Bone marrow (tissue), 2 donors: Measurements from ENCODE around the gene MRPL57.
"Not testable (repeated sequence)": the region's sequence is repeated elsewhere in the genome, so short reads cannot be mapped to it uniquely, and the experiment has no call there.

Experiments used
- DNase-seq, 2 donors: peaks; one replicate each; lab custom pipeline; 2025; lab: John Stamatoyannopoulos, UW

The MRPL57 gene

GRCh38 chr13:21197606-21198225 is 21.3 kb downstream of the MRPL57 start:
- not testable (repeated sequence) for DNase-seq

DNA sequence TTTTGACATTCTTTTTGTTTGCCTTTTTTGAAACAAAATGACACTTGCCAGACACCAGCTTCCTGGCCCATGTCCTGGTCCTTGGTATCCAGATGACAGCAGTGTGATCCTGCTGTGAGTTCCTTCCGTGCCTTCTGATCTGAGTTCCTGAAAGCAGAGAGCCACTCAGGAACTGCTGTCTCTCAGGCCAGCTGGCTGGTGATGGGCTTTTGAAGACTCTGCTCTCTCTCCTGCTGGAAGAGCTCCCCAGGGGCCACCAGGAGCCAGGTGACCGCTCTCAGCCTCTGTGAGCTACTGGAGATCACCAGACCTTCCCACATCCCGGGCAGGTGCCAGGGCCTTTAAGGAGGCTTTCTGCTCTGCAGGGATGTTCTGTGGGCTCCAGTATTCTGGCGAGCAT is 21.9 kb downstream of the MRPL57 start:
- not testable (repeated sequence) for DNase-seq

DNA sequence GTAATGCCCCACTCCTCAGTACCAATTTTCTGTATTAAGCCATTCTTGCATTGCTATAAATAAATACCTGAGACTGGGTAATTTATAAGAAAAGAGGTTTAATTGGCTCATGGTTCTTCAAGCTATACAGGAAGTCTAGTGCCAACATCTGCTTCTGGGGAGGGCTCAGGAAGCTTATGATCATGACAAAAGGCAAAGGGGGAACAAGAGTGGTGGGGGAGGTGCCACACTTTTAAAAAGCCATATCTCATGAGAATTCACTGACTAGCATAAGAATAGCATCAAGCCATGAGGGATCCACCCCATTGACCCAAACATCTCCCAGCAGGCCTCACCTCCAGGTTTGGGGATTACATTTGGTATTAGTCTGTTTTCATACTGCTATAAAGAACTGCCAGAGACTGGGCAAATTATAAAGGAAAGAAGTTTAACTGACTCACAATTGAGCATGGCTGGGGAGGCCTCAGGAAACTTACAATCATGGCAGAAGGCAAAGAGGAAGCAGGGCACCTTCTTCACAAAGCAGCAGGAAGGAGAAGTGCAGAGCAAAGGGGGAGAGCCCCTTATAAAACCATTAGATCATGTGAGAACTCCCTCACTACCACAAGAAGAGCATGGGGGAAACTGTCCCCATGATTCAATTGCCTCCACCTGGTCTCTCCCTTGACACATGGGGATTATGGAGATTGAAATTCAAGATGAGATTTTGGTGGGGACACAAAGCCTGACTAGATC is 25.2 kb downstream of the MRPL57 start:
- DNase-seq = peak in 1 of 2 donors; percentile 42

DNA sequence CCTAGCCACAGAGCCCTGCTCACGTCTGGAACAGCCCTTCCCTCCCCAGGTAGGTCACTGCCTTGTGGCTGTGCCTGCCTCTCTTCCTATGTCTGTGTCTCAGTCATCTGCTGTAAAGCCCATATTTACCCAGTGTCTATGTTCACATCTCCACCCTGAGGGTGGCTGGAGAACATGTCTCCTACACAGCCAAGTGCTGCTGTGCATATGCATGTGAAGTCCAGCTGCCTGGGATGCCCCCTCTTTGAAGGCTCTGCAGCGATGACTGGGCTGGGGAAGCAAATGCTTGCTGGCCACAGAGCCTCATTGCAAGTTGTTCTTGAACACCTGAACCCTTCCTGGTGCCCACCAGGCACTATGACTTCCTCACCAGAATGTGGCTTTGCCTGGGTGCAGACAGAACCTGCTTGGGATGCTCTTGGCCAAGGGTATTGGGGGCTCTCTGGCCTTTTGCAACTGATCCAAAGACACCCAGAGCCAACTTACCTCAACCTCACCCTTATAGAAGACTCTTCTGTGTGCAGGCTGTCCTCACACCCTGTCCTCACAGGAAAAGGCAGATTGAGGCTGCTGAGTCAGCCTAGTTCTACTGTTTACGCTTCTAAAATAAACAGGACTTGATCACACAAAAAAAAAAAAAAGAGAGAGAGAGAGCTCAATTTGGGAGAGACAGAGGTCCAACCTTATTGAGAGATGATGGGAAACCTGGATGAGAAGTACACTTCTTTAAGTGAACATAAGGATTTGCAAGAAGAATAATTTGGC is 26.5 kb downstream of the MRPL57 start:
- DNase-seq = no peak

GRCh38 chr13:21208652-21209154 is 32.2 kb downstream of the MRPL57 start:
- DNase-seq = no peak

GRCh38 chr13:21212138-21212775 is 35.8 kb downstream of the MRPL57 start:
- DNase-seq = no peak

DNA sequence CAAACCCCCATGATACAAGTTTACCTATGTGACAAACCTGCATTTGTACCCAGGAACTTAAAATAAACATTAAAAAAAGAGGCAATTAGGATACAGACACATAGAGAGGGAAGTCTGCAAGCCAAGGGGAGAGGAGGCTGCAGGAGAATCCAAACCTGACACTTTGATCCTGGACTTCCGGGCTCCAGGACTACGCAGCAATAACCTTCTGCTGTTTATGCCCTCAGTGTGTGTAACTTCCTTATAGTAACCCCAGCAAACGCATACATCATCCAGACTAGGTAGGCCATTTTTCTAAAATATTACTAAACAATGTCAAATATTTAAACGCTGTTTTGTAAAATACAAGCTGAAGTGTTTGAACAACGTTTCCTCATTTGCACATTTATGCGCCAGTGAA is 39.0 kb downstream of the MRPL57 start:
- not testable (repeated sequence) for DNase-seq

DNA sequence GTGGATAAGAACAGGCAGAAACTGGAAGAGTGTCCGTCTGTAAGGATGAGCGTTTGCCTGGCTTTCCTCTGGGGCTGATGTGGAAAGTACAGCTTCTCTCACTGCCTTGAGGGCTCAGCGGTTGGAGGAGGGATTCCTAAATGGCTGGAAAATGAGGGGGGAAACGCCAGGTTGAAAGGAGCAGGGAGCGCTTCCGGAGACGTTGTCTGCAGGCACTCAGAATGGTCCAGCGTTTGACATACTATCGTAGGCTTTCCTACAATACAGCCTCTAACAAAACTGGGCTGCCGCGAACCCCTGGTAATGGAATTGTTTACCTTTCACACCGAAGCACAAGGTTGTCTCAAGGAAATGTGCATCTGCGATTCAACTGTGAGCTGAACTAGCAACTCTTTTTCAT is 39.9 kb downstream of the MRPL57 start:
- DNase-seq = no peak

DNA sequence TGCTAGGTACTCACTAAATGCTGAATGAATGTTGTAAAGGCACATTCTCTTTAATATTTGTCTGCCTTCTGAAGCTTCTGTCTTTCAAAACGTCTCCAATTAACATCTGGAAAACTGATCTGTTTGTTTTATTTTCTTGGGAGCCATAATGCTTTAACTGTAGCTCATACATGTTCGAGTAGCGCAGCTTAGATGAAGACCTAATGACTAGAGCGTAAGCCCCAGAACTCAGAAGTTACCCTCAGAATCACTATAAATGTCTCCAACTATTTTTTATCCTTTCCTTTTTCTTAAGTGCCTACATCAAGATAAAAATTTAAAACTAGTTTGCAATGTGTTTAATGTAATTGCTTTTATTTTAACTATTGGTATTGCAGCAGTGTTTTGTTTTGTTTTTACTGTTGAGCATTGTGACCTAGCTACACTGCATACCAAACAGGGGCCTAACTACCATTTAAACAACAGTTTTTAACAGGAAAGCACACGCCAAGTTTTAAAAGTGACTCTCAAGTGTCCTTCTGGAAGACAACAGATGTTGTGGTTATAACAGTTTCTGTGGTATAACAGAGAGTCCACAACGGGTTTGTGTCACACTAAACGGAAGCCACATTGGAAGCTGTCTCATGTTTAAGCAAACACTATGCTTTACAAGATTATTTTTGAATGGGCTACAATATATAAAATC is 42.0 kb downstream of the MRPL57 start:
- peak in 1 of 2 donors; percentile 85 for DNase-seq

GRCh38 chr13:21219036-21219381 is 42.6 kb downstream of the MRPL57 start:
- DNase-seq = no peak

GRCh38 chr13:21219716-21220115 is 43.3 kb downstream of the MRPL57 start:
- DNase-seq = not testable (repeated sequence)

GRCh38 chr13:21221268-21221667 is 44.8 kb downstream of the MRPL57 start:
- DNase-seq = no peak

- no peak for DNase-seq
Observed at GRCh38 chr13:21225082-21225481, 48.6 kb downstream of the MRPL57 start.

DNA sequence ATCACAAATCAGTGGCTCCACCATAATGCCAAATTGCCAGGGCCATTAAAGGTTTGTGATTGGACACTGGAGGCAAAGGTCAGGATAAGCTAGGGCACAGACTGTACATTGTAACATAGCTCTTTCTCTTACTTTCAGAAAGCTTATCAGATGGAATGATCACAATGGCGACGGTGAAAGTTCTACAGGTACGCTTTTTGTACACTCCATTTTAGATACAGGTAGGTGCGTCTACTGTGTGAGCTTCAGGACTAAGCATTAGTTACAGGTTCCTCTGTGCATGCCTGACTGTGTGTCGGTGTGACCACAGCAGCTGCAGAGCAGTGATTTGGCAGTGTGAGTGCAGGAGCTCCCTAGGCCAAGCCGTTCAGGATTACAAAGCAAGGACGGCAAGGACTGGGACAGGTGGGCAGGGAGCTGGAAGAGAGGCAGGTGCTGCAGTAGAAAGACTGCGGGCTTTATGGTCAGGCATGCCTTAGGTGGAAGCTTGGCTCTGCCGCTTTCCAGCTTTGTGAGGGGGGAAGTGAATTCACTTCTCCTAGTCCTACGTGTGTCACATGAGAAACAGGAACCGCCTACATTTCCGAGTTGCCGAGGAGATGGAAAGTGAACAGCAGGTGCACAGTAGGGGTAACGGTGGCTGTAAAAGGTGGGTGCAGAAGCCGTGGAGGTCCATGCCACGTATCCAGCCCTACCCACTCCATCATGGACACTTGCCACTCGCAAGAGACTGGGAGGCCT is 49.6 kb downstream of the MRPL57 start:
- no peak for DNase-seq

DNA sequence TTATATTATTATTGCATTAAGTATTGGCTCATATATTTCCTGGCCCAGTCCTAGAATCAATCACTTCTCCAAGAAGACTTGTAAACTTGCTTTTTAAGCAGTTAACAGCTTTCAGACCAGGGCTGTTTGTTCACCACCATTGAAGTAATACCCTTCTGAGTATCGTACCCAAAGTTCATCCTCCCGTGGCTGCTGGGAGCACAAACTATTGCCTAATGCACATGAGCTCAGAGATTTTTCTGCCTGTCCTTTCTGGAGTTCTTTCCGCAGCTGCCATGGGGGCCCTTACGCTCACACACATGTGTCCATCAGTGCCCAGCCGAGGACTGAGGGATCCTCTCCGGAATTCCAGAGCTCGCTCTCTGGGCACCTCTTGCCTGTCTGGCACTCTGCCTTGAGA is 51.5 kb downstream of the MRPL57 start:
- DNase-seq = no peak
